OCI-LY3 (cell line): Measurements from ENCODE around the gene ZNF335.

Source experiments
- CTCF ChIP-seq: fragments of 200-600, 300-600 bp; sonication (generic); IDR thresholded peaks from 2 replicates; pipeline ENCODE4 v1.5.1; 2014; ENCODE audit warnings: antibody characterized with exemption, low read length, low read depth
- EZH2phosphoT487 ChIP-seq: fragments of 200-600 bp; shearing (Covaris generic); IDR thresholded peaks from 2 replicates; pipeline ENCODE4 v1.6.1; 2018; ENCODE audit warnings: antibody characterized with exemption, mixed run types, low read depth

DNA sequence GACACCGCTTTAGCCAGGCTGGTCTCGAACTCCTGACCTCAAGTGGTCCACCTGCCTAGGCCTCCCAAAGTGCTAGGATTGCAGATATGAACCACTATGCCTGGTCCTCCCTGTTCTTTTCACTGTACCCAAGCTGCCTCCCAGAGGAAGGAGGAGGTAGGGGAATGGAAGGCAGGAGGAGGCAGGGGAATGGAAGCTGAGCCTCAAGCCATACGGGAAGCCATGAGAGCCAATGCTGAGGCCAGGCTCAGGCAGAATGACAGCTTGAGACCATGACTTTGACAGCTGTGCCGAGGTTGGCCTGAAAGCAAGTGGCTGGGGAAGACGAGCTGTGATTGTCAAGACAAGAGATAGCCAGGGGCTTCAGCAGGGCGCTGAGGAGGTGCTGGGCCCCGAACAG is 13.6 kb upstream of the ZNF335 start:
- no peak for TF ChIP-seq CTCF
- TF ChIP-seq EZH2phosphoT487: no peak
